HL-60 (cell line): ENCODE data around the gene AP3M1.

ENCODE experiments used
- GABPA ChIP-seq: IDR thresholded peaks from 2 replicates; pipeline ENCODE4 v1.6.1; 2012; ENCODE audit warnings: low read depth
- POLR2AphosphoS5 ChIP-seq: IDR thresholded peaks from 2 replicates; pipeline ENCODE4 v1.6.1; 2012; ENCODE audit warnings: low read depth
- REST ChIP-seq: IDR thresholded peaks from 2 replicates; pipeline ENCODE4 v1.6.1; 2012; ENCODE audit warnings: low read depth; ENCODE audit not compliant: insufficient replicate concordance
- TF ChIP-seq, protein P1 (sequence below): IDR thresholded peaks from one replicate; pipeline ENCODE4 v1.5.1; 2011; ENCODE audit warnings: low read length, control low read depth, inconsistent platforms; ENCODE audit not compliant: insufficient read depth

DNA sequence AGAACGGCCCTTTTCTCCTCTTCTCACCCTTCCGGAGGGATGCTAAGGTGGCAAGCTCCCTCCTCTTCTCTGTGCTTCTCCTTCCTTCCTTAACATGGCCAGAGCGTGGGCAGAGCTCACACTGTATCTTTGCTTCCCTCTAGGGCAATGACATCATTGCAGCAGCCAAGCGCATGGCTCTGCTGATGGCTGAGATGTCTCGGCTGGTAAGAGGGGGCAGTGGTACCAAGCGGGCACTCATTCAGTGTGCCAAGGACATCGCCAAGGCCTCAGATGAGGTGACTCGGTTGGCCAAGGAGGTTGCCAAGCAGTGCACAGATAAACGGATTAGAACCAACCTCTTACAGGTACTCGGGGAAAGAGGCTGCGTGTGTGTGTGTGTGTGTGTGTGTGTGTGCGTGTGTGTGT lies 36.6 kb downstream of the AP3M1 start:
- TF ChIP-seq, protein P1, sequence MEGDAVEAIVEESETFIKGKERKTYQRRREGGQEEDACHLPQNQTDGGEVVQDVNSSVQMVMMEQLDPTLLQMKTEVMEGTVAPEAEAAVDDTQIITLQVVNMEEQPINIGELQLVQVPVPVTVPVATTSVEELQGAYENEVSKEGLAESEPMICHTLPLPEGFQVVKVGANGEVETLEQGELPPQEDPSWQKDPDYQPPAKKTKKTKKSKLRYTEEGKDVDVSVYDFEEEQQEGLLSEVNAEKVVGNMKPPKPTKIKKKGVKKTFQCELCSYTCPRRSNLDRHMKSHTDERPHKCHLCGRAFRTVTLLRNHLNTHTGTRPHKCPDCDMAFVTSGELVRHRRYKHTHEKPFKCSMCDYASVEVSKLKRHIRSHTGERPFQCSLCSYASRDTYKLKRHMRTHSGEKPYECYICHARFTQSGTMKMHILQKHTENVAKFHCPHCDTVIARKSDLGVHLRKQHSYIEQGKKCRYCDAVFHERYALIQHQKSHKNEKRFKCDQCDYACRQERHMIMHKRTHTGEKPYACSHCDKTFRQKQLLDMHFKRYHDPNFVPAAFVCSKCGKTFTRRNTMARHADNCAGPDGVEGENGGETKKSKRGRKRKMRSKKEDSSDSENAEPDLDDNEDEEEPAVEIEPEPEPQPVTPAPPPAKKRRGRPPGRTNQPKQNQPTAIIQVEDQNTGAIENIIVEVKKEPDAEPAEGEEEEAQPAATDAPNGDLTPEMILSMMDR: no peak
- TF ChIP-seq REST (no peak), POLR2AphosphoS5 (no peak), GABPA (no peak)
